ENCODE data around the gene CEP20.

Gene CEP20

GRCh38 chr16:15897121-15897780 is 8.8 kb upstream of the CEP20 start:
- DNase-seq: no peak

- no peak for DNase-seq
These were observed 6.4 kb upstream of the CEP20 start for GRCh38 chr16:15894571-15895374.

- no peak for DNase-seq
These were observed 3.1 kb upstream of the CEP20 start for GRCh38 chr16:15891508-15891907.

GRCh38 chr16:15887283-15887682 is 1.1 kb downstream of the CEP20 start:
- DNase-seq: no peak

- DNase-seq: no peak
These were observed 2.3 kb downstream of the CEP20 start for GRCh38 chr16:15886078-15886477.

GRCh38 chr16:15885560-15886001 is 2.8 kb downstream of the CEP20 start:
- no peak for DNase-seq

GRCh38 chr16:15882563-15882962 is 5.8 kb downstream of the CEP20 start:
- DNase-seq: no peak

- no peak for DNase-seq
These were observed 6.5 kb downstream of the CEP20 start for GRCh38 chr16:15881794-15882379.

GRCh38 chr16:15880434-15881308 is 7.7 kb downstream of the CEP20 start:
- no peak for DNase-seq

- DNase-seq: no peak
These were observed 9.1 kb downstream of the CEP20 start for GRCh38 chr16:15879255-15879811.

GRCh38 chr16:15876503-15876902 is 11.9 kb downstream of the CEP20 start:
- DNase-seq: no peak

GRCh38 chr16:15874745-15875314 is 13.6 kb downstream of the CEP20 start:
- no peak for DNase-seq

- no peak for DNase-seq
These were observed 14.7 kb downstream of the CEP20 start for GRCh38 chr16:15873737-15874136.

- DNase-seq: no peak
These were observed 15.1 kb downstream of the CEP20 start for GRCh38 chr16:15873301-15873700.

GRCh38 chr16:15870011-15870410 is 18.4 kb downstream of the CEP20 start:
- no peak for DNase-seq

GRCh38 chr16:15866451-15866850 is 22.0 kb downstream of the CEP20 start:
- DNase-seq: no peak

- no peak for DNase-seq
These were observed 22.7 kb downstream of the CEP20 start for GRCh38 chr16:15865742-15866141.

GRCh38 chr16:15864939-15865338 is 23.5 kb downstream of the CEP20 start:
- no peak for DNase-seq

GRCh38 chr16:15861996-15862395 is 26.4 kb downstream of the CEP20 start:
- no peak for DNase-seq

- no peak for DNase-seq
These were observed 29.3 kb downstream of the CEP20 start for GRCh38 chr16:15858921-15859668.

All from central memory CD4-positive, alpha-beta T cell (primary cell).